CD1c-positive myeloid dendritic cell (primary cell): ENCODE results near the gene NQO2.
A peak's percentile ranks its signal among the peaks of the same experiment; 100 is the strongest.
"Not testable (repeated sequence)": the region's sequence is repeated elsewhere in the genome, so short reads cannot be mapped to it uniquely, and the experiment has no call there.

ENCODE experiments used
- DNase-seq: peaks from one replicate; pipeline ENCODE4 v3.0.0-alpha.2; 2016; ENCODE audit errors: extremely low spot score

NQO2 gene

DNA sequence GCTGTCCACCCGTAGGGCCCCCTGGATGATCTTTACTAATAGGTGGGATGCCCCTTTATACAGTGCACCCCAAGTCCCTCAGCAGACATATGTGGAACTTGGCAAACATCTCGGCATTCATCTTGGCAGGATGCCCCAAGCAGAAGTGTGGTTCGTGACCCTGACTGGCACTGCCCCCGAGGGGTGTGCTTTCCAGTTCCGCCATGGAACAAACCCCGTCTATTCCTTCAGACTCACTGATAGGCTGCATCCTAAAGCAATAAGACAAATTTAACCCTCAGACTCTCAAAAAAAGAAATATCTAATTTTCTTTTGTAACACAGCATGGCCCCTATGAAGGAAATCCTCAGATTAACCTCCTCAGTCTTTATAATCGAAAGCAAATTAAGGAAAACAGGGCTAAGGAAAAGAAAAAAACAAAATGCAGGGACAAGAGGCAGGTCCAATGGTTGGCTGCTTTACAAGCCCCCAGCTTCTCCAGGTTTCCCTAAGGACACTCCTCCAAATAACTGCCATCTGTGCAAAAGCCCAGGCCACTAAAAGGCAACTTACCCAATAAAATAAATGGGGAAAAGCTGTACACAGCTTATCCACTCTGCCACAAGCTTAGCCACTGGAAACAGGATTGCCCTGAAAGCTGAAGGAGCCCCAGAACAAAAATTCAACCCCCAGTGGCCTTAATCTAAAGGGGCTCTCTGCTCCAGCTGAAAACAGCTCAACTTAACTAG, 38.1 kb downstream of the NQO2 start:
- no peak for DNase-seq

DNA sequence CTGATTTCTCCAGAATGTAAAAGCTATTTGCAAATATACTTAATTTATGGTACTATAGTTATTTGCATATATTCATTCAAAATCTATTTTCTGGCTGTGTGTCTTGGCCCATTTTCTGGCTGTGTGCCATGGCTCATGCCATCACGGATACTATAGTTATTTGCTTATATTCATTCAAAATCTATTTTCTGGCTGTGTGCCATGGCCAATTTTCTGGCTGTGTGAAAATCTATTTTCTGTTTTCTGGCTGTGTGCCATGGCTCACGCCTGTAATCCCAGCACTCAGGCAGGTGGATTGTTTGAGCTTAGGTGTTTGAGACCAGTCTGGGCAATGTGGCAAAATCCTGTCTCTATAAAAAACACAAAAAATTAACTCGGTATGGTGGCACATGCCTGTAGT, 39.7 kb downstream of the NQO2 start:
- no peak for DNase-seq

DNA sequence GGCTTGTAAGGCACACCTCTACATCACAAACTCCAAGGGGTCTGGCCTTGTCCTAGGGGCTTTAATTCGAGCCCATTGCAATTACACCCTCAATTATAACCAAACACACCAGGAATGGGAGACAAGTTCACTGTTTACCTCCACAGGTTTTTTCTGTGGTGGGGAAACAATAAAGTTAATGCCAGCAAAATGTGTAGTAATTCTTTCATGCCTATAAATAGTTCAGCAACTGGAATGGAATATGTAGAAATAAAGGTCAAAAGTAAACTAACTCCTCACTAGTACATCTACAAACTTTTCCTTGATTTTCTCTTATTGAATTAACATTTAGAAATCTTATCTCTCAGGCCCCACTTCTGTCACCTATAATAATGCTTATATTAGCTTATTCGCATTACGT, 41.5 kb downstream of the NQO2 start:
- DNase-seq = no peak

DNA sequence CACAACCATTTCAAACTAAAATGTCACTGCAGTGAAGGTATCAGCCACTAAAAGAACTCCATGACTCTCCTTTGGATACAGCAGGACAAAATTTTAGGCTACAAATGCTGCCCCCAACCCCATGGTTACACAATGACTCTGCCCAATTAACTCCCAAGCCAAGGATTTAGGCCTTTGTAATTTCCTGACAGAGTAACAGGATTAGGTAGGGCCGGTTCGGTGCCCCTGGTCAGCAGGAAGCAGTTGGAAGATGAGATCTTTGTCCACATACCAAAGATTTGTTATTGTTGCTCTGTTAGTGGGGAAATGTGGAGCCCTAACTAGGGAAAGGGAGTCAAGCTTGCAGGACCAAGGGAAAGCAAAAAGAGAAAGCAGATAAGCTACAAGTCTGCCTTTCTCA, 41.9 kb downstream of the NQO2 start:
- DNase-seq = no peak

DNA sequence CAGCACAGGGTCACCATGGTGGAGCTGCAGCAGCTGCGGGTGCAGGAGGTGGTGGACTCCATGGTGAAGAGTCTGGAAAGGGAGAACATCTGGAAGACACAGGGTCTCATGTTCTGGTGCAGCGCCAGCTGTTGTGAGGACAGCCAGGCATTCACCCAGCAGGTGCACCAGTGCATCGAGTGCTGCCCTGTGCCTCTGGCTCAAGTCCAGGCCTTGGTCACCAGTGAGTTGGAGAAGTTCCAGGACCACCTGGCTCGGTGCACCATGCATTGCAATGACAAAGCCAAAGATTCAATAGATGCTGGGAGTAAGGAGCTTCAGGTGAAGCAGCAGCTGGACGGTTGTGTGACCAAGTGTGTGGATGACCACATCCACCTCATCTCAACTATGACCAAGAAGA, 45.7 kb downstream of the NQO2 start:
- DNase-seq = no peak

DNA sequence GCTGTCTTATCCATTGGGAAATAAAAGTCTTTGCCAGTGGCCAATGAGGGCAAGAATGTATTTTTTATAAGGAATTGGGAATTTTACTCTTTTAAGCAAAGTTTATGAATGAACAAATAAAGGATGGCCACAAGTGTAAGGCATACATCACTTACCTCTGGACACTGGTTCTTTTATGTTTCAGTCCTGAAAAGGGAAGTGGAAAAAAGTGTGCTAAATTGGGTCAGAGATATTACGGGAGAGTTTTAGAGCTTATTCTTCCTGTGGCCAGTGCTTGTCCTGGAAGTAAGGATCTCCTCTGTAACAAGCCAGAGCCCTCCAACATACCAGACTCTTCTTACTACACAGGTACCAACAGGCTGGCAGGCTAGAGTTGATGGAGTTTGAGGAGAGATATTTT, 46.1 kb downstream of the NQO2 start:
- peak; percentile 27 for DNase-seq

DNA sequence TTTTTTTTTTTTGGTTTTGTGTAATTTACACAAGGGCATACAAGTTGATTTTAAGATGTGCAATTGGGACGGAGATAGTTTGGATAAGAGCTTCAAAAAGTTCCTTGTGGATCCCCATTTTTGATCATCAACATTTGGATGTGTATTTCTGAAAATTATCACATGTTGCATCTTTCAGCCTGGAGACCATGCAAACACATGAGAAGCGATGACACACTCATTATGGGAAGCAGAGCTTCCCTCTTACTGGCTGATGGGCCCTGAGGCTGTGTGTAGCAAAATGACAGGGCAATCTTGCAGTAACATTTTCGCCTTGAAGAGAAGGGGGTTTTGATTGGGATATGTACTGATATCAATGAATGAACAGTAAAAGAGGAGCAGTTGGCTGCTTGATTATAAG, 46.6 kb downstream of the NQO2 start:
- DNase-seq = peak; percentile 55

DNA sequence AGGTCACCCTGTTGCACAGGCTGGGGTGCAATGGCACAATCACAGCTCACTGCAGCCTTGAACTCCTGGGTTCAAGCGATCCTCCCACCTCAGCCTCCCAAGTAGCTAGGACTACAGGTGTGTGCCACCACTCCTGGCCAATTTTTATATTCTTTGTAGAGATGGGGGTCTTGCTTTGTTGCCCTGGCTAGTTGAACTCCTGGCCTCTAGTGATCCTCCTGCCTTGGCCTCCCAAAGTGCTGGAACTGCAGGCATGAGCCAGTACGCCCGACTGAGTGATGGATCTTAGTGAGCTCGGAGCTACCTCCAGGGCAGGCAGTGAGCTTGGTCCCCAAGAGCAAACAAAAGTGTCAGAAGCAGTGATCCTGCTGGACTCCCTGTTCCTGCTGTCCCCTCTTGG, 48.3 kb downstream of the NQO2 start:
- DNase-seq = not testable (repeated sequence)

DNA sequence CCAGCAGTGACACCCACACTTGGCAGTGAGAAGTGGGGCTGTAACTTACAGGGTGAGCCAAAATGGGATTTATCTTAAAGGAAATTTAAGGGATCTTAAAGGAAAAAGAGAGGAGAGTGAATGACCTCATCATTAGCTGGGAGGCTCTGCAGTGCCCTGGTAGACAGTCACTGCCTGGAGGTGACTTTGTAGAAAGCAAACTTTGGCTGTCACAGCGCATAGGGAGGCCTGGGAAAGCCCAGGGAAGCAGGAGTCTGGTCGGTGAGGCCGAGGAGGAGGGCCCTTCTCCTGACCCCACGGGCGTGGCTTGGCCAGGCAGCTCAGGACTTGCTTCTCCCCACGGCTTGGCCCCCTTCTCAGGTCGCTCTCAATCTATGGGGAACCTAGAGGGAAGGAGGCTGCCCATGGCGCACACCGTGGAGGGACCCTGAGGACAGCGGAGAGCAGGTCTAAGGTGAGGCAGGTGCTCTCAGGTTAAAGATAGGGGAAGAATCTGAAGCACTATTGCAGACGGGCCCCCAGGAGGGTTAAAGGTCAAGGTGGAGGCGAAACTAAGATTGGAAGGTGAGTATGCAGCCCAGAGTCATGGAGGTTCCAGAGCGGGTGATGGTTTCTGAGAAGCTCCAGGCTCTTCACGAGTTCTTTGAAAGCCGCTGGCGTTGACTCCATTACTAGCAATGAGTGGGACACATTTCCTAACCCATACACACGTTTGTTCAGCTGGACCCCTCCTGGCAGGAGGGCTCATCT, 53.0 kb downstream of the NQO2 start:
- DNase-seq = no peak

DNA sequence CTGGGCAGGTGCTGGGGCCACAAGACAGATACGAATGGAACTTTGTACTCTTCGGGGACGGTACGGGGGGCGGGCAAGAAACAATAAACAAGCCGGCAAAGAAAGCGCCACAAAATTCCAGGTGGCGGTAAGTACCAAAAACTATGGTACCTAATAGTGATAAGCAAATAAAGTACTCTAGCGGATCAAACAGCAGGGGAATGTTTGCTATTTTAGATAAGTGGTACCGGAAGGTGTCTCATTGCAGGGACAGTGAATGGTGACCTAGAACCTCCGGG, 53.5 kb downstream of the NQO2 start:
- DNase-seq = no peak

DNA sequence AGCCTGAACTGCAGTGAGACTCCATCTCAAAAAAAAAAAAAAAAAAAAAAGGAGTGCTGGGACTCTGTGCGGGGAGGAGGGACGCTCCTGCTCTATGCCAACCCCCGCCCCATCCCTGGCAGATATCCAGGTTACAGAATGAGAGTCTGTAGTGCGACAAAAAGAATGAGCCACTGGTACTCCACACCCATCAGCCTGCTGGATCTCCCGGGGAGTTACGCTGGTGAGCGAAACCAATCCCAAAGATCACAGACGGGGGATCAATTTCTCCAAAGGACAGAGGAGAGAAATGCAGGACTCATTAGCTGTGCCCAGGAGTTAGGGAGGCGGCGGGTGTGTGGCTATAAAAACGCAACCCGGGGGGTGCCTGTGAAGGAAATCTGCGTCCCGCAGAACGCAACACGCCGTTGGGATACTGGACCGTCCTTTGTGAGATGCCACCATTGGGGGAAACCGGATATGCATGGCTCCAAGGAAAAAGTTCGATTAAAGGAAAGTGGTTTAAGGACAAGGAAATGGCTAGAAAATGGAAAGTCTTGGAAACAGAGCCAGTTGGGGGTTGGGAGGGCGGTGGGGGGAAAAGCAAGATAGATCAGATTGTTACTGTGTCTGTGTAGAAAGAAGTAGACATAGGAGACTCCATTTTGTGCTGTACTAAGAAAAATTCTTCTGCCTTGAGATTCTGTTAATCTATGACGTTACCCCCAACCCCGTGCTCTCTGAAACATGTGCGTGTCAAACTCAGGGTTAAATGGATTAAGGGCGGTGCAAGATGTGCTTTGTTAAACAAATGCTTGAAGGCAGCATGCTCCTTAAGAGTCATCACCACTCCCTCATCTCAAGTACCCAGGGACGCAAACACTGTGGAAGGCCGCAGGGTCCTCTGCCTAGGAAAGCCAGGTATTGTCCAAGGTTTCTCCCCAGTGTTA, 54.8 kb downstream of the NQO2 start:
- DNase-seq = not testable (repeated sequence)

DNA sequence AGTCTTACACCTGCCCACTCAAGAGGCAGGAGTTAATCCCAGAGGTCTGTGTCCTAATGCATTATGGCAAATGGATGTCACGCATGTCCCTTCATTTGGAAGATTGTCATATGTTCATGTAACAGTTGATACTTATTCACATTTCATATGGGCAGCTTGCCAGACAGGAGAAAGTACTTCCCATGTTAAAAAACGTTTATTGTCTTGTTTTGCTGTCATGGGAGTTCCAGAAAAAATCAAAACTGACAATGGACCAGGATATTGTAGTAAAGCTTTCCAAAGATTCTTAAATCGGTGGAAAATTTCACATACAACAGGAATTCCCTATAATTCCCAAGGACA, 55.4 kb downstream of the NQO2 start:
- not testable (repeated sequence) for DNase-seq

DNA sequence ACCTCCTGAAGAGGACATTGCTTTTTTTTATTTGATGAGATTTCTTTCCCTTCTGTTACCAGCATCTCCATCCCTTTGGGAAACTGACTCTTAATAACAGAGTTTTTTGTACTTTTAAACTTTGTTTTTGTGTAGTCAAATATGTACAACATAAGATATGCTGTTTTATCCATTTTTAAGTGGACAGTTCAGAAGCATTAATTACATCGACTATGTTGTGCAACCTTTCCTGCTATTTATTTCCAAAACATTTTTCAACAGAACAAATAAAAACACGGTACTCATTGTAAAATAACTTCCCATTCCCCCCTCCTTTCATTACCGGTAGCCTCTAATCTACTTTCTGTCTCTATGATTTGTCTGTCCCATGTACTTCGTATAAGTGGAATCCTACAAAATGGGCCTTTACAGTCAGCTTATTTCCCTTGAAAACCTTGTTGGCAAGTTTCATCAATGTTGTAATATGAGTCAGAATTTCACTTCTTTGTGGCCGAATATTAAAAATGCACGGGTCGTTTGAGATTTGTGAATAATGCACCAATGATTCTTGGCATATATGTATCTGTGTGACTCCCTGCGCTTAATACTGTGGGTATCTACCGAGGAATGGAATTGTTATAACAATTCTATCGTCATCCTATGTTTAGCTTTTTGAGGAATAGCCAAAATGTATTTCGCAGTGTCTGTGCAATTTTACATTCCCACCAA, 57.5 kb downstream of the NQO2 start:
- DNase-seq = no peak

DNA sequence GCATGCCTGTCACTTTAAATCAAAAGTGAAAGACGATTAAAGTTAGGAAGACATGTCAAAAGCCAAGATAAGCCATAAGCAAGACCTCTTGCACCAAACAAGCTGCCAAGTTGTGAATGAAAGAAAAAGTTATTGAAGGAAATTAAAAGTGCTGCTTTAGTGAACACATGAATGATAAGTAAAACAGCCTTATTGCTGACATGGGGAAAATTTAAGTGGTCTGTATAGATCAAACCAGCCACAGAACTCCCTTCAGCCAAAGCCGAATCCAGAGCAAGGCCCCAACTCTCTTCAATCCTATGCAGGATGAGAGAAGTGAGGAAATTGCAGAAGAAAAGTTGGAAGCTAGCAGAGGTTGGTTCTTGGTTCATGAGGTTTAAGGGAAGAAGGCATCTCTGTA, 59.3 kb downstream of the NQO2 start:
- DNase-seq = no peak

DNA sequence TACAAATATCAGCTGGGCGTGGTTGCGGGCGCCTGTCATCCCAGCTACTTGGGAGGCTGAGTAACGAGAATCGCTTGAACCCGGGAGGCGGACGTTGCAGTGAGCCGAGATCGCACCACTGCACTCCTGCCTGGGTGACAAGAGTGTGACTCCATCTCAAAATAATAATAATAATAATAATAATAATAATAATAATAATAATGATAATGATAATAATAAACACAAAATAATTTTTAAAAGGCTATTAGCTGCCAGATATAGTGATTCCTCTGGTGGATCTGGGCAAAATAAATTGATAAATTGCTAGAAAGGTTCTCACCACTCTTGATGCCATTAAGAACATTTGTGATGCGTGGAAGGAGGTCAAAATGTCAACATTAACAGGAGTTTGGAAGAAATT, 60.4 kb downstream of the NQO2 start:
- not testable (repeated sequence) for DNase-seq

DNA sequence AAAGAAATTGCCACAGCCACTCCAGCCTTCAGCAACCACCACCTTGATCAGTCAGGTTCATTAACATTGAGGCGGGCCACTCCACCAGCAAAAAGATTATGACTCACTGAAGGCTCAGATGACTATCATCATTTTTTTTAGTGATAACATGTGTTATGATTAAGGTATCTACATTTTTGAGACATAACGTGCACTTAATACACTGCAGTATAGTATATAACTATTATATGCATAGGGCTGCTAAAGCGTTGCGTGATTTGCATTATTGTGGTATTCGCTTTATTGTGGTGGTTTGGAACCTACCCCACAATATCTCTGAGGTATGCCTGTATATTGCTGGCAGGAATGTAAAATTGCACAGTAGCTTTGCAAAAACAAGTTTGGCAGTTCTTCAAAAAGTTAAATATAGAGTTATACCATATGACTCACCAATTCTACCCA, 61.8 kb downstream of the NQO2 start:
- no peak for DNase-seq

DNA sequence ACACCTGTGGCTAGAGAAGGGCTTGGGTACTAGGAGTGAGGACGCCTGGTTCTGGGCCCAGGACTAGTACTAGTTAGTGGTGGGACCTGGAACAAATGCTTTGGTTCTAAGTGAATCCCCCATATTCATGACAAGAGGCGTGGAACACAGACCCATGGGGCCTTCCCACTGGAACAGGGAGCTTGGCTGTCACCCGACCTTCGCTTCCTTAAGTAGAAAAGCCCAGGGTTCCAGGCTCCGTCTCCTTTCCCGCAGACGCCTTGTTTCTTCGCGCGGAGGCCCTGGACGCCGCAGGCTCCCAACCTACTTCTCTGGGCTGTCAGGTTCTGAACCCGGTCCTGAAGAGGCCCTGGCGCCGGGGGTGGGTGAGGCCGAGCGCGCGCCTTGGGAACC, 63.6 kb downstream of the NQO2 start:
- not testable (repeated sequence) for DNase-seq

DNA sequence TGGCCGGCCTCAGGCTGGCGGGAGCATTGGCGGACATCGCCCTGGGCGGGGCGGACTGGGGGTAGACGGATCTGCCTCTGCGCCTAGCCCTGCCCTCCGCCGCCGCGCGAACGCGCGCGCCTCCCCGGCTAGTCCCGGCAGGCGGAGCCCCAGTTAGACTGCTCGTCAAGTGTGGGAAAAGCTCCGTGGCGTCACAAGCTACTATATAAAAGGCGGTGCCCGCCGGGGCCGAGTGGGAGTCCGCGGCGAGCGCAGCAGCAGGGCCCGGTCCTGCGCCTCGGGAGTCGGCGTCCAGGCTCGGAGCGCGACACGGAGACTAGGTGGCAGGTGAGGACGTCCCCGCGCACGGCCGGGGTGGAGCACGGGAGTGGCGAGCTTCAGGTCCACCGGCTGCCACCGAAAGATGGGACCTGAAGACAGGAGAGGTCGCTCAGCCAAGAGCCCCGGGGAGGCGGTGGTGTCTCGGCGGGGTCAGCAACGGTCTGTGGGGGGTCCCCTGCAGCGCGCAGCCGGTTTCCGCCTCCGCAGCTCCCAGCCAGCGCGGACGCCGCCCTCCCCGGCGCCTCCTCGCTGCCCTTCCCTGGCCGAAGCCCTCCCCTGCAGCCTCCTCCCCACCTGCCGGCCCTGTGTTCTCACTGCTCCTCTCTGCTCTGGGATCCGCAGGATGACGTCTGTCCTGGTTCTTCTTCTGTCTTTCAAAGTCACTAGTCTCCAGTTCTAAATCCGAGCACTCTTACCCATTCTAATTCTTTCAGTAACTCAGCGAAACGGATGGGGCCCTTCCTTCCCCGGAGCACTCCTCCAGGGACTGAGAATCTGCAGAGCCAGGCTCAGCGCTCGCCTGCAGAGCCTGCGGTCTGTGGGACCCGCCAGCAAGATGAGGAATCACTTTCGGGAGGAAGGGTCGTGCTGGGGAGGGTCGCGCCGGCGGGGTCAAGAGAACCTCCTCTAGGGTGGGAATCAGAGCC, 64.3 kb downstream of the NQO2 start:
- peak; percentile 97 for DNase-seq

DNA sequence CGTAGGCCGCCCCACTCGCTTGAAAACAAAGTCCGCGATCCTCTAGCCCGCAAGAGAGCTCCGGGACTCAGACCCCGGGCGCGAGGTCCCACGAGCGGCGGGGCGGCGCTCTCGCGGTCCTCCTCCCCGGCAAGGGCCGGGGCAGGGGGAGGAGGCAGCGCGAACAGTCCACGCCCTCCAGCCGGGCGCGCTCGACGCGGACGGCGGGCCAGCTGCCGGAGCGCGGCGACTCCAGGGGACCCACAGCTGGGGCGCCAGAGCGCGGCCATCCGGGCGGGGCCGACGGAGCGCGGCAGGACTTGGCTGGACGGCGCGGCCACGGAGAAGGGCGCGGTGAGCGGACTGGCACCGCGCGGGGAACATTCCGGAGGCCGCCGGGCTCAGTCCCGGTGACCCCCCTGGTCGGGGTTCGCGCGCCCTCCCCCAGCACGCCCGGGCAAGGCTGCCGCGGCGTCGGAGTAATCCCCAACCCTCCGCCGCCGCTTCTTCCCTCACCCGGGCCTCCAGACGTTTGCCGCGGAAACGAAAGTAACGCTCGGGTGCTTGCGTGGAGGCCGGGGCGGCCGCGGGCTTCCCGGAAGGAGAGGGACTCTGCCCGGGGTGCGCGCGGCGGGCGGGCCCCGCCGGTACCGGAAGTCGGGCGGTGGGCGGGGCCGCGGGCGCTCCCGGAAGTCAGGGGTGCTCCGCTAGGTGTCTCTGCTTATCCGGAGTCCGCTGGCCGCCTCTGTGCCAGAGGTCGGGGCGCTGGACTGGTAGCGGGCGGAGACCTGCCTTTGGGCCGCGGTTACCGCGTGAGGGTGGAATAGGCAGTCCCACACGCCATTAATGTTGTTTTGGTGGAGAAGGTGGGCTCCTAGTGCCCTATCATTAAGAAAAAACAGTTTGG, 68.9 kb downstream of the NQO2 start, which contains the start of gene RIPK1:
Gene RIPK1, plus strand, starts transcription at position 166 of the 886 bp plus-strand sequence. CDS start 8,330 bp downstream, outside the sequence.
- DNase-seq = peak; percentile 97
